ENCODE data around the gene RAC3.

The RAC3 gene

DNA sequence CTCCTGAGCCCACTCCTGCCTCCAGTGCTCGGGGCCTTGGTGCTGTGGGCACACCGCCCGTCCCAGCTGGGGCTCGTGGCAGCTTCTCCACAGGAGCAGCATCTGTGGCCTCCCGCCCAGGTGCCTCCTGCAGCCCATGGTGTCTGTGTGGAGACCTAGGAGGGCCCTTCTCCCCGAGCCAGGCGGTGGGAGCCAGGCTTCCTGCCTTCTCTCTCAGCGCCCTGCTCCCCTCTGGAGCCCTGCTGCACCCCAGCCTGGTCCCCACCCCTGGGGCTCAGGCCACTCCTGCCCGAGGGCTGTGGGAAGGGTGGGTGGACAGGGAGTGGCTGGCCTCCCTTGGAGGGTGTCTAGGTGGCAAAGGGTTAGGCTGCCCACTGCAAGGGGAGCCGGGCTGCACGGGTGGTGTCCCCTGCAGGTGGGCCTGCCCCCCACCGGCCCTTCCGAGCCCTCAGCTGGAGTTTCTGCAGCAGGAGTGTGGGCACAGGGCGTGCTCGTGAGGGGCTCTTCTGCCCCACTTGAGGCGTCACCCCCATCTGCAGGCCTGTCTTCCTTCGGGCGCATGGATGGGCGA is 19.8 kb upstream of the RAC3 start:
- H3K9ac ChIP-seq (ENCODE audit: low read length): no peak overlapping the region
- no peaks in the 10 kb centered on the region for H3K27me3 ChIP-seq (ENCODE audit: low read length)

DNA sequence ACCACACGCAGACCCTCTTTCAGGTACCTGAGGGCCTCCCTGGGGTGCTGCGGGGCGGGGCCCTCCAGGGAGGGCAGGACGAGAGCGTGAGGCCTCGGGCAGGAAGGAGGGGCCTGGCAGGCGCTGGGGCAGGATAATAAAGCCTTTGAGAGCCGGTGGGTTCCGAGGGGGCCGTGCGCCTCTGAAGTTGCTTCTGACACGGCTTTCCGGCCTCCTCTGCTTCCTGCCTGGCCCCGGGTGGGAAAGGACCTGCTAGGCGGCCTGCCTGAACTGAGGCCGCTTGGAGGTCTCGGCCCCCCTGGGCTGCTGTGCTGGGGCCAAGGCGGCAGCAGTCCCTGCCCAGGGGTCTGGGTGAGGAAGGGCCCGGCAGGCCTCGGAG is 19.2 kb upstream of the RAC3 start:
- no peaks in the 10 kb centered on the region for H3K9me3 ChIP-seq (ENCODE audit: insufficient read depth, low read length)
- H3K4me2 ChIP-seq (ENCODE audit: low read depth, low read length, poor library complexity, severe bottlenecking): no peak overlapping the region
- no peaks in the 10 kb centered on the region for H3K79me2 ChIP-seq (ENCODE audit: insufficient read depth, low read length)
- H3F3A ChIP-seq (ENCODE audit: insufficient read depth): no peaks in the 10 kb centered on the region
- H3K36me3 ChIP-seq (ENCODE audit: low read length): no peaks in the 10 kb centered on the region
- H2AFZ ChIP-seq (ENCODE audit: low read depth, low read length, severe bottlenecking): no peak overlapping the region
- no peaks in the 10 kb centered on the region for H3K9me2 ChIP-seq (replicated peaks; ENCODE audit: insufficient read depth, low read length)
- no peak overlapping the region for H3K9ac ChIP-seq (ENCODE audit: low read length)
- H3K27ac ChIP-seq (ENCODE audit: low read depth, low read length): no peak overlapping the region
- no peaks in the 10 kb centered on the region for H4K20me1 ChIP-seq (ENCODE audit: low read depth, low read length)
- TF ChIP-seq, protein P1, sequence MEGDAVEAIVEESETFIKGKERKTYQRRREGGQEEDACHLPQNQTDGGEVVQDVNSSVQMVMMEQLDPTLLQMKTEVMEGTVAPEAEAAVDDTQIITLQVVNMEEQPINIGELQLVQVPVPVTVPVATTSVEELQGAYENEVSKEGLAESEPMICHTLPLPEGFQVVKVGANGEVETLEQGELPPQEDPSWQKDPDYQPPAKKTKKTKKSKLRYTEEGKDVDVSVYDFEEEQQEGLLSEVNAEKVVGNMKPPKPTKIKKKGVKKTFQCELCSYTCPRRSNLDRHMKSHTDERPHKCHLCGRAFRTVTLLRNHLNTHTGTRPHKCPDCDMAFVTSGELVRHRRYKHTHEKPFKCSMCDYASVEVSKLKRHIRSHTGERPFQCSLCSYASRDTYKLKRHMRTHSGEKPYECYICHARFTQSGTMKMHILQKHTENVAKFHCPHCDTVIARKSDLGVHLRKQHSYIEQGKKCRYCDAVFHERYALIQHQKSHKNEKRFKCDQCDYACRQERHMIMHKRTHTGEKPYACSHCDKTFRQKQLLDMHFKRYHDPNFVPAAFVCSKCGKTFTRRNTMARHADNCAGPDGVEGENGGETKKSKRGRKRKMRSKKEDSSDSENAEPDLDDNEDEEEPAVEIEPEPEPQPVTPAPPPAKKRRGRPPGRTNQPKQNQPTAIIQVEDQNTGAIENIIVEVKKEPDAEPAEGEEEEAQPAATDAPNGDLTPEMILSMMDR (IDR thresholded peaks at IDR 0.05; ENCODE audit: insufficient read depth, low read length, poor library complexity, severe bottlenecking): no peak
- TF ChIP-seq EZH2phosphoT487 (conservative IDR thresholded peaks at IDR 0.05; ENCODE audit: low read length): no peak
- no peaks in the 10 kb centered on the region for H3K27me3 ChIP-seq (ENCODE audit: low read length)
- H3K4me3 ChIP-seq (ENCODE audit: insufficient read depth, low read length, poor library complexity, severe bottlenecking): no peak overlapping the region

More for the DNA sequence above, 19.8 kb upstream of the RAC3 start:
- Histone ChIP-seq H3K79me2 (ENCODE audit: insufficient read depth, low read length) (no peaks in the 10 kb centered on the region), H3K4me2 (ENCODE audit: low read depth, low read length, poor library complexity, severe bottlenecking) (no peak overlapping the region), H3K4me3 (ENCODE audit: insufficient read depth, low read length, poor library complexity, severe bottlenecking) (no peak overlapping the region), H3K9me2 (replicated peaks; ENCODE audit: insufficient read depth, low read length) (no peaks in the 10 kb centered on the region), H2AFZ (ENCODE audit: low read depth, low read length, severe bottlenecking) (no peak overlapping the region), H3F3A (ENCODE audit: insufficient read depth) (no peaks in the 10 kb centered on the region), H3K36me3 (ENCODE audit: low read length) (no peaks in the 10 kb centered on the region), H4K20me1 (ENCODE audit: low read depth, low read length) (no peaks in the 10 kb centered on the region), H3K9me3 (ENCODE audit: insufficient read depth, low read length) (no peaks in the 10 kb centered on the region), H3K27ac (ENCODE audit: low read depth, low read length) (no peak overlapping the region)
- TF ChIP-seq EZH2phosphoT487 (conservative IDR thresholded peaks at IDR 0.05; ENCODE audit: low read length): no peak
- TF ChIP-seq, protein P1 (IDR thresholded peaks at IDR 0.05; ENCODE audit: insufficient read depth, low read length, poor library complexity, severe bottlenecking): no peak

DNA sequence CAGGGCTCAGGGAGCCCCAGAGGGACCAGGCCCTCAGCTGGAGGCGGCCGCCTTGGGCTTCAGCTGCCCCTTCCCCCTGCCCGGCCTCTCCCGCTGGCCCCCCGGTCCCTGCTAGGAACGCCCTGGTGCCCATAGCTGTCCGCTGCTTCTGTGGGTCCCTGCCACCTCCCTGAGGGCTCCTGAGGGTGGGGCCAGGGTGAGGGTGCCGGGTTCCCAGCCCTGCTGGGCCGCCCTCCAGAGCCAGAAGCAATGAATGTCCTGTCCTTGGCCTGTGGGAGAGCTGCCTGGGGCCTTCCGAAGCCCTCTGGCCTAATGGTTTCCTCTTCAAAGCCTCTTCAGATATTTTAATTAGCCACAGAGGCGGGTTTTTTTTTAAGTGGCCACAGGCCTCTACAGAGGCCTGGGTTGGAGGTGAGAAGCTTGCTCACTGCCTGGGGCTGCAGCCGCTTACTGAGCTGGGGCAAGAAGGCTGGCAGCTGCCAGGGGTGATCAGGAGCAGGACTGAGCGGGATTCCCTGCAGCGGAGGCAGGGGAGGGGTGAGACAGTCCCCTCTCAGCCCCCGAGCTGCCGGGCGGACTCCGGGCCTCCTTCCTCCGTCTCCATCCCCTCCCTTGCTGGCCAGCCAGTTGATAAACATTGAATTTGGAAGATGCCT is 18.7 kb upstream of the RAC3 start:
- H4K20me1 ChIP-seq (ENCODE audit: low read depth, low read length): no peaks in the 10 kb centered on the region
- no peaks in the 10 kb centered on the region for H3K79me2 ChIP-seq (ENCODE audit: insufficient read depth, low read length)
- no peaks in the 10 kb centered on the region for H3K9me2 ChIP-seq (replicated peaks; ENCODE audit: insufficient read depth, low read length)
- H3K4me2 ChIP-seq (ENCODE audit: low read depth, low read length, poor library complexity, severe bottlenecking): no peak overlapping the region
- H3K27ac ChIP-seq (ENCODE audit: low read depth, low read length): no peak overlapping the region
- H3F3A ChIP-seq (ENCODE audit: insufficient read depth): no peaks in the 10 kb centered on the region
- no peaks in the 10 kb centered on the region for H3K9me3 ChIP-seq (ENCODE audit: insufficient read depth, low read length)
- H3K27me3 ChIP-seq (ENCODE audit: low read length): no peaks in the 10 kb centered on the region
- H2AFZ ChIP-seq (ENCODE audit: low read depth, low read length, severe bottlenecking): no peak overlapping the region
- TF ChIP-seq, protein P1 (IDR thresholded peaks at IDR 0.05; ENCODE audit: insufficient read depth, low read length, poor library complexity, severe bottlenecking): no peak
- TF ChIP-seq EZH2phosphoT487 (conservative IDR thresholded peaks at IDR 0.05; ENCODE audit: low read length): no peak
- no peak overlapping the region for H3K9ac ChIP-seq (ENCODE audit: low read length)
- H3K36me3 ChIP-seq (ENCODE audit: low read length): no peaks in the 10 kb centered on the region
- no peak overlapping the region for H3K4me3 ChIP-seq (ENCODE audit: insufficient read depth, low read length, poor library complexity, severe bottlenecking)
